Measurements from ENCODE around the gene DIP2A.

Gene DIP2A

DNA sequence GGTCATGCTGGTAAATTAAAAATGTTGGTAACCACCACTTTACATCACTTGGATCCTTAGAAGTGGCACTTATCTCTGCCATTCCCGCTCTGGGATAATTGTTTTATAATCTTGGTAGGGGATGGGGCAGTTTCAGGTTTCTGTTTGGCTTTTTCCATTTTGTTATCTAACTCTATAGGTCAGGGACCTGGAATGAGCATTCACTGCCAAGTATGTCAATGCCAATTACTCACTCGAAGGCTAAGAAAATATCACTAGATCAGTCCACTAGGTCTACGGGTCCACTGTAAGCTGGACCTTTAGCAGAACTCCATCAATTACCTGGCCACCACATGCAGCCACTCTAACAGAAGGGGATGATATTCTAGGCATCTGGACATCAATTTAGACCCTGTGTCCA, 4.5 kb upstream of the DIP2A start:
- H3K9me2 ChIP-seq (replicated peaks; ENCODE audit: insufficient read depth, low read length): no peaks in the 10 kb centered on the region
- H3F3A ChIP-seq (ENCODE audit: insufficient read depth, low read length): peaks cover 4% of the 10 kb centered on the region; the same call in 1 of the 2 replicates
- no peaks in the 10 kb centered on the region for H4K20me1 ChIP-seq (ENCODE audit: insufficient read depth, low read length)
- no peak overlapping the region for H3K27ac ChIP-seq (ENCODE audit: low read length)
- H3K4me2 ChIP-seq (ENCODE audit: low read depth, low read length): no peak overlapping the region
- H3K27me3 ChIP-seq (replicated peaks; ENCODE audit: insufficient read depth, low read length): no peaks in the 10 kb centered on the region
- H3K9me3 ChIP-seq (replicated peaks; ENCODE audit: insufficient read depth, low read length): no peaks in the 10 kb centered on the region
- H2AFZ ChIP-seq (ENCODE audit: low read length): no peak overlapping the region
- TF ChIP-seq EZH2 (optimal IDR thresholded peaks at IDR 0.05; ENCODE audit: low read depth, low read length) (no peak), EZH2phosphoT487 (IDR thresholded peaks at IDR 0.05; ENCODE audit: low read length) (no peak)
- TF ChIP-seq, protein P1, sequence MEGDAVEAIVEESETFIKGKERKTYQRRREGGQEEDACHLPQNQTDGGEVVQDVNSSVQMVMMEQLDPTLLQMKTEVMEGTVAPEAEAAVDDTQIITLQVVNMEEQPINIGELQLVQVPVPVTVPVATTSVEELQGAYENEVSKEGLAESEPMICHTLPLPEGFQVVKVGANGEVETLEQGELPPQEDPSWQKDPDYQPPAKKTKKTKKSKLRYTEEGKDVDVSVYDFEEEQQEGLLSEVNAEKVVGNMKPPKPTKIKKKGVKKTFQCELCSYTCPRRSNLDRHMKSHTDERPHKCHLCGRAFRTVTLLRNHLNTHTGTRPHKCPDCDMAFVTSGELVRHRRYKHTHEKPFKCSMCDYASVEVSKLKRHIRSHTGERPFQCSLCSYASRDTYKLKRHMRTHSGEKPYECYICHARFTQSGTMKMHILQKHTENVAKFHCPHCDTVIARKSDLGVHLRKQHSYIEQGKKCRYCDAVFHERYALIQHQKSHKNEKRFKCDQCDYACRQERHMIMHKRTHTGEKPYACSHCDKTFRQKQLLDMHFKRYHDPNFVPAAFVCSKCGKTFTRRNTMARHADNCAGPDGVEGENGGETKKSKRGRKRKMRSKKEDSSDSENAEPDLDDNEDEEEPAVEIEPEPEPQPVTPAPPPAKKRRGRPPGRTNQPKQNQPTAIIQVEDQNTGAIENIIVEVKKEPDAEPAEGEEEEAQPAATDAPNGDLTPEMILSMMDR (IDR thresholded peaks at IDR 0.05; ENCODE audit: low read length): no peak
- no peak for DNase-seq
- H3K4me1 ChIP-seq (ENCODE audit: low read length): 0 out of 2 replicates have a peak, but pooled peaks cover 4% of the 10 kb centered on the region
- peaks cover 73% of the 10 kb centered on the region for H3K79me2 ChIP-seq (ENCODE audit: low read length)
- no peak overlapping the region for H3K9ac ChIP-seq (ENCODE audit: low read length)
- H3K4me3 ChIP-seq (ENCODE audit: low read length): no peak overlapping the region
- no peaks in the 10 kb centered on the region for H3K36me3 ChIP-seq (replicated peaks; ENCODE audit: insufficient read depth, low read length)

DNA sequence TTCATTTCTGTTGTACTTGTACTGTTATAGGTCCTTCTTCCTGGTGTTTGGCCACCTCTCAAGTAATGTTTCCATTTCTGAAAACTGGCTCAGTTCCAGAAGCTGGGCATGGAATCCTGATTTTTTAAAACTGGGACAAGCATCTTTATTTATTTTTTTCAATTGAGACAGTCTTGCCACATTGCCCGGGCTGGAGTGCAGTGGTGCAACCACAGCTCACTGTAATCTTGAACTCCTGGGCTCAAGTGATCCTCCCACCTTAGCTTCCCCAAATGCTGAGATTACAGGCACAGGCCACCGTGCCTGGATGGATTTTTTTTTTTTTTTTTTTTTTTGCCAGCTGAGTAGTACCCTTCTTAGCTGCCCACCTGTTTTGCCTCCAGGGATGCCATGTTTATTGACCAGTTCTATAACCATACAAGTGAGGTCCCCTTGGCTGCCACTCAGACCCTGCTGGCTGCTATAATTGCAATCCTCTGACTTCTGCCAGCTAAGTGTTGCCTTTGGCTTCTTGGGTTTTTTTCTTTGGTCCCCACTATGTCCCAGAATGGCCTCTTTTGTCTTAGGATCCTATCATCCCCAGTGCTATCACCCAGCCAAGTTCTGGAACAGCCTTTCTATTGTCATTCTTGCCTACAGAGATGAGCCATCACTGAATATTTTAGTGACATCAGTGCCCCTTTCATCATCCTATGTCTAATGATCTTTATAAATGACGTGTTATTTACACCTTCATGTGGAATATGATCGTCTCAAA, 3.9 kb upstream of the DIP2A start:
- no peaks in the 10 kb centered on the region for H3K36me3 ChIP-seq (replicated peaks; ENCODE audit: insufficient read depth, low read length)
- no peaks in the 10 kb centered on the region for H4K20me1 ChIP-seq (ENCODE audit: insufficient read depth, low read length)
- no peak for DNase-seq
- H3K27me3 ChIP-seq (replicated peaks; ENCODE audit: insufficient read depth, low read length): no peaks in the 10 kb centered on the region
- H3F3A ChIP-seq (ENCODE audit: insufficient read depth, low read length): peaks cover 4% of the 10 kb centered on the region; the same call in 1 of the 2 replicates
- TF ChIP-seq EZH2 (optimal IDR thresholded peaks at IDR 0.05; ENCODE audit: low read depth, low read length): no peak
- no peak for TF ChIP-seq EZH2phosphoT487 (IDR thresholded peaks at IDR 0.05; ENCODE audit: low read length)
- TF ChIP-seq, protein P1 (IDR thresholded peaks at IDR 0.05; ENCODE audit: low read length): no peak
- peaks cover 74% of the 10 kb centered on the region for H3K79me2 ChIP-seq (ENCODE audit: low read length)
- H3K4me2 ChIP-seq (ENCODE audit: low read depth, low read length): no peak overlapping the region
- peaks cover 7% of the 10 kb centered on the region; the same call in 1 of the 2 replicates for H3K4me1 ChIP-seq (ENCODE audit: low read length)
- no peak overlapping the region for H3K27ac ChIP-seq (ENCODE audit: low read length)
- H2AFZ ChIP-seq (ENCODE audit: low read length): no peak overlapping the region
- no peak overlapping the region for H3K4me3 ChIP-seq (ENCODE audit: low read length)
- H3K9ac ChIP-seq (ENCODE audit: low read length): no peak overlapping the region
- H3K9me3 ChIP-seq (replicated peaks; ENCODE audit: insufficient read depth, low read length): no peaks in the 10 kb centered on the region
- H3K9me2 ChIP-seq (replicated peaks; ENCODE audit: insufficient read depth, low read length): no peaks in the 10 kb centered on the region

DNA sequence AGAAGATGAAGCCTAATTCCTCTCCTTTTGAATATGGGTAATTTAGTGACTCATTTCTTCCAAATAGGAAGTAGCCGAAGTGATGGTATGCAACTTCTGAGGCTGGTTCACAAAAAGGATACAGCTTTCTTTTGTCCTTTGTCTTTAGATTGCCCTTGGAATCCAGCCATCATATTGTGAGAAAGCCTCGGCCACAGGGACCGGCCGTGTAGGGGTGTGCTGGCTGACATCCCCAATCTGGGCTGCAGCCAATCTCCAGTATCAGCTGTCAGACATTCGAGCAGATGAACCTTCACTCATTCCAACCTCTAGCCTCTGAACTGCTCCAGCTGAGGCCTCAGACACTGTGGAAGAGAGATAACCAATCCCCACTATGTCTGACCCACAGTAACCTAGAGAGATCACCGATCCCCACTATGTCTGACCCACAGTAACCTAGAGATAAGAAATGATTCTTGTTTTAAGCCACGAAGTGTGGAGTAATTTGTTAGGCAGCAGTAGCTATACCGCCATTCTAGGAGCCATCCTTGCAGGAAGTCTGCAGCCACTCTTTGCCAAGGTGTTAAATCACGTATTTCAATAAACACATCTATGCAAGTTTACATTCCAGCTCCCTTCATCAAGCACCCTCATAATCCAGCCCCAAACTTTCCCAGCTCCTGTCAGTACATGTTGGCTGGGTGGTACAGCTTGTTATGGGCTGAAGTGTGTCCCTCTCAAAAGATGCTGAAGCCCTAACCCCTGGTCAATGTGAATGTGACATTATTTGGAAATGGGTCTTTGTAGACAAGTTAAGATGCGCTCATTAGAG, 2.9 kb upstream of the DIP2A start:
- H3K27ac ChIP-seq (ENCODE audit: low read length): no peak overlapping the region
- no peak overlapping the region for H3K4me2 ChIP-seq (ENCODE audit: low read depth, low read length)
- H3K9me2 ChIP-seq (replicated peaks; ENCODE audit: insufficient read depth, low read length): no peaks in the 10 kb centered on the region
- no peak overlapping the region for H3K9ac ChIP-seq (ENCODE audit: low read length)
- H2AFZ ChIP-seq (ENCODE audit: low read length): no peak overlapping the region
- H3K4me1 ChIP-seq (ENCODE audit: low read length): peaks cover 13% of the 10 kb centered on the region; the same call in 1 of the 2 replicates
- H3K4me3 ChIP-seq (ENCODE audit: low read length): no peak overlapping the region
- no peak for DNase-seq
- H3K79me2 ChIP-seq (ENCODE audit: low read length): peaks cover 75% of the 10 kb centered on the region
- peaks cover 4% of the 10 kb centered on the region; the same call in 1 of the 2 replicates for H3F3A ChIP-seq (ENCODE audit: insufficient read depth, low read length)
- no peaks in the 10 kb centered on the region for H3K27me3 ChIP-seq (replicated peaks; ENCODE audit: insufficient read depth, low read length)
- H3K36me3 ChIP-seq (replicated peaks; ENCODE audit: insufficient read depth, low read length): no peaks in the 10 kb centered on the region
- H3K9me3 ChIP-seq (replicated peaks; ENCODE audit: insufficient read depth, low read length): no peaks in the 10 kb centered on the region
- H4K20me1 ChIP-seq (ENCODE audit: insufficient read depth, low read length): no peaks in the 10 kb centered on the region
- TF ChIP-seq EZH2 (optimal IDR thresholded peaks at IDR 0.05; ENCODE audit: low read depth, low read length) (no peak), EZH2phosphoT487 (IDR thresholded peaks at IDR 0.05; ENCODE audit: low read length) (no peak)
- TF ChIP-seq, protein P1 (IDR thresholded peaks at IDR 0.05; ENCODE audit: low read length): no peak

All from MM.1S (cell line).